Liver (tissue), 3 donors: ENCODE results near the gene RABL3.

Experiments used
- RAD21 ChIP-seq, 2 donors: IDR thresholded peaks; 2 replicates each; pipeline ENCODE4 v1.6.1; 2016; ENCODE audit warnings: antibody characterized with exemption in 2 of 2, mild to moderate bottlenecking in 2 of 2
- TF ChIP-seq, protein P1 (sequence below): fragments of 150-350 bp; IDR thresholded peaks from 2 replicates; pipeline ENCODE4 v1.5.1; 2017; ENCODE audit warnings: improper control_type of control experiment, low read depth, low read length; ENCODE audit not compliant: missing input control
- TF ChIP-seq, protein P2 (sequence below): IDR thresholded peaks from 2 replicates; pipeline ENCODE4 v1.6.1; 2016; ENCODE audit warnings: antibody characterized with exemption
- TF ChIP-seq, protein P3 (sequence below): IDR thresholded peaks from 2 replicates; pipeline ENCODE4 v1.6.1; 2016; ENCODE audit warnings: antibody characterized with exemption, mild to moderate bottlenecking
- donor health status: healthy.
- donor health status: healthy.

DNA sequence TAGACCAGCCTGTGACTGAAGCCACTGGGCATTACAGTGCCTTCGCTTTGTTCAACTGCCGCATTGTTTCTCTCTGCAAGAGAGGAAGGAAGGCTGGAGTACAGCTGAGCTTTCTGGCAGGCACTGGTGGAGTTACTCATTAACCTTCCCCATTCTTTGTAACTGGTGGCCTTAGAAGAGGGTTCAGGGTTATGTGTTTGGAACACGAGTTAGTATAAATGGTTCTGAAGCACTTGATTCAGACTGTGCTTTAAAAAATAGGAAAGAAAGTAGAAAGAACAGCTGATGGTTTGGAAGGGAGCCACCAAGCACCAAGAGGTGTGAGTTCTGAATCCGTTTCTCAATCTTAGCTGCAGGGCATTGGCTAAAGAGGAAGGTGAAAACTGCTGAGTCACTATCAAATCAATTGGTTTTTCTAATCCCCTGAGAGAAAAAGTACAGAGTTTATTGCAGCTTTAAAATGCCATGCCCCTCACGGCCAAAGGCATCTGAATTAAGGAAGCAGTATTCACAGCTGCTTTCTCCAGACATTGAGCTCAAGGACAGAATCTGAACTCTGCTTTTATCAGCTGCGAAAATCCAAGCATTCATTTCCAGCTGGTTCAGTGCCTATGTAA is 63.9 kb downstream of the RABL3 start:
- TF ChIP-seq, protein P1, sequence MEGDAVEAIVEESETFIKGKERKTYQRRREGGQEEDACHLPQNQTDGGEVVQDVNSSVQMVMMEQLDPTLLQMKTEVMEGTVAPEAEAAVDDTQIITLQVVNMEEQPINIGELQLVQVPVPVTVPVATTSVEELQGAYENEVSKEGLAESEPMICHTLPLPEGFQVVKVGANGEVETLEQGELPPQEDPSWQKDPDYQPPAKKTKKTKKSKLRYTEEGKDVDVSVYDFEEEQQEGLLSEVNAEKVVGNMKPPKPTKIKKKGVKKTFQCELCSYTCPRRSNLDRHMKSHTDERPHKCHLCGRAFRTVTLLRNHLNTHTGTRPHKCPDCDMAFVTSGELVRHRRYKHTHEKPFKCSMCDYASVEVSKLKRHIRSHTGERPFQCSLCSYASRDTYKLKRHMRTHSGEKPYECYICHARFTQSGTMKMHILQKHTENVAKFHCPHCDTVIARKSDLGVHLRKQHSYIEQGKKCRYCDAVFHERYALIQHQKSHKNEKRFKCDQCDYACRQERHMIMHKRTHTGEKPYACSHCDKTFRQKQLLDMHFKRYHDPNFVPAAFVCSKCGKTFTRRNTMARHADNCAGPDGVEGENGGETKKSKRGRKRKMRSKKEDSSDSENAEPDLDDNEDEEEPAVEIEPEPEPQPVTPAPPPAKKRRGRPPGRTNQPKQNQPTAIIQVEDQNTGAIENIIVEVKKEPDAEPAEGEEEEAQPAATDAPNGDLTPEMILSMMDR: no peak
- TF ChIP-seq RAD21 (IDR thresholded peaks at IDR 0.05): peak; percentile 53 to 59
- TF ChIP-seq, protein P2, sequence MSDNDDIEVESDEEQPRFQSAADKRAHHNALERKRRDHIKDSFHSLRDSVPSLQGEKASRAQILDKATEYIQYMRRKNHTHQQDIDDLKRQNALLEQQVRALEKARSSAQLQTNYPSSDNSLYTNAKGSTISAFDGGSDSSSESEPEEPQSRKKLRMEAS: peak; percentile 90
- TF ChIP-seq, protein P3, sequence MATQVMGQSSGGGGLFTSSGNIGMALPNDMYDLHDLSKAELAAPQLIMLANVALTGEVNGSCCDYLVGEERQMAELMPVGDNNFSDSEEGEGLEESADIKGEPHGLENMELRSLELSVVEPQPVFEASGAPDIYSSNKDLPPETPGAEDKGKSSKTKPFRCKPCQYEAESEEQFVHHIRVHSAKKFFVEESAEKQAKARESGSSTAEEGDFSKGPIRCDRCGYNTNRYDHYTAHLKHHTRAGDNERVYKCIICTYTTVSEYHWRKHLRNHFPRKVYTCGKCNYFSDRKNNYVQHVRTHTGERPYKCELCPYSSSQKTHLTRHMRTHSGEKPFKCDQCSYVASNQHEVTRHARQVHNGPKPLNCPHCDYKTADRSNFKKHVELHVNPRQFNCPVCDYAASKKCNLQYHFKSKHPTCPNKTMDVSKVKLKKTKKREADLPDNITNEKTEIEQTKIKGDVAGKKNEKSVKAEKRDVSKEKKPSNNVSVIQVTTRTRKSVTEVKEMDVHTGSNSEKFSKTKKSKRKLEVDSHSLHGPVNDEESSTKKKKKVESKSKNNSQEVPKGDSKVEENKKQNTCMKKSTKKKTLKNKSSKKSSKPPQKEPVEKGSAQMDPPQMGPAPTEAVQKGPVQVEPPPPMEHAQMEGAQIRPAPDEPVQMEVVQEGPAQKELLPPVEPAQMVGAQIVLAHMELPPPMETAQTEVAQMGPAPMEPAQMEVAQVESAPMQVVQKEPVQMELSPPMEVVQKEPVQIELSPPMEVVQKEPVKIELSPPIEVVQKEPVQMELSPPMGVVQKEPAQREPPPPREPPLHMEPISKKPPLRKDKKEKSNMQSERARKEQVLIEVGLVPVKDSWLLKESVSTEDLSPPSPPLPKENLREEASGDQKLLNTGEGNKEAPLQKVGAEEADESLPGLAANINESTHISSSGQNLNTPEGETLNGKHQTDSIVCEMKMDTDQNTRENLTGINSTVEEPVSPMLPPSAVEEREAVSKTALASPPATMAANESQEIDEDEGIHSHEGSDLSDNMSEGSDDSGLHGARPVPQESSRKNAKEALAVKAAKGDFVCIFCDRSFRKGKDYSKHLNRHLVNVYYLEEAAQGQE: peak; percentile 89
